GM12878 (cell line): Measurements from ENCODE around the gene B9D1. TPM values are rescaled to one million over a fixed set of nuclear protein-coding genes. Genes with fewer than 3 reads are reported as not detected.

Experiments used
- ATAC-seq: fragments of 200-7000 bp; cut with Tn5 transposase; 3 replicates; pipeline ENCODE4 v1.9.1; 2020; ENCODE audit warnings: mild to moderate bottlenecking, moderate library complexity
- BruUV-seq: library from RNA; stranded (reverse); fragments of 400-500 nt; replicated peaks from 2 replicates; lab custom pipeline; 2021; lab: Mats Ljungman, UMichigan
- CTCF ChIA-PET: fragments of 300-600 bp; sonication (Branson Sonifier 250); formaldehyde crosslinking; extraction: SDS; loops from one replicate; lab custom pipeline; 2021; ENCODE audit warnings: inconsistent platforms; lab: Yijun Ruan, JAX
- POLR2A ChIA-PET: fragments of 350-600 bp; formaldehyde crosslinking; extraction: SDS; loops from one replicate; lab custom pipeline; 2021; ENCODE audit warnings: inconsistent platforms; lab: Charles Lee
- RAD21 ChIA-PET: fragments of 300-600 bp; sonication (Branson Sonifier 250); formaldehyde crosslinking; loops from one replicate; lab custom pipeline; 2023; ENCODE audit warnings: antibody characterized with exemption; ENCODE audit not compliant: unreplicated experiment; lab: Charles Lee
- SMC1A ChIA-PET: fragments of 300-600 bp; sonication (Branson Sonifier 250); formaldehyde crosslinking; loops from one replicate; lab custom pipeline; 2023; ENCODE audit not compliant: unreplicated experiment, uncharacterized antibody; lab: Charles Lee
- DNase-seq: peaks from one replicate; pipeline ENCODE4 v3.0.0-alpha.2; 2011; ENCODE audit warnings: low read depth, low spot score
- FAIRE-seq: peaks from 3 replicates; lab custom pipeline; 2011; peaks lifted over from hg19 to GRCh38; lab: Jason Lieb, UNC
- H2AFZ ChIP-seq: 2 replicates; pipeline ENCODE4 v1.6.0; 2011; ENCODE audit warnings: low read depth, low read length, control low read depth; ENCODE audit not compliant: control insufficient read depth
- H3K27ac ChIP-seq: 2 replicates; pipeline ENCODE4 v1.5.1; 2011; ENCODE audit warnings: control low read depth; ENCODE audit not compliant: control insufficient read depth, insufficient read depth
- H3K27me3 ChIP-seq, 2 experiments: replicated peaks in 1 of 2; 2 replicates each; pipeline versions ENCODE4 v1.6.0 to v1.6.1; 2011; ENCODE audit warnings: low read length in 1 of 2; ENCODE audit not compliant: control insufficient read depth in 2 of 2, insufficient read depth in 2 of 2
- H3K36me3 ChIP-seq, 2 experiments: 2 replicates each; pipeline ENCODE4 v1.5.1; 2011; ENCODE audit warnings: low read length in 1 of 2; ENCODE audit not compliant: control insufficient read depth in 2 of 2, insufficient read depth in 2 of 2
- H3K4me1 ChIP-seq: 2 replicates; pipeline ENCODE4 v1.6.1; 2011; ENCODE audit warnings: mild to moderate bottlenecking, low read length, moderate library complexity, mixed read lengths; ENCODE audit not compliant: control insufficient read depth, insufficient read depth
- H3K4me2 ChIP-seq: 2 replicates; pipeline ENCODE4 v1.6.0; 2011; ENCODE audit warnings: control low read depth; ENCODE audit not compliant: control insufficient read depth, insufficient read depth
- H3K4me3 ChIP-seq: fragments of 200-600 bp; sonication (generic); 2 replicates; pipeline ENCODE4 v1.5.1; 2016
- H3K79me2 ChIP-seq: 2 replicates; pipeline ENCODE4 v1.6.0; 2011; ENCODE audit warnings: low read length; ENCODE audit not compliant: control insufficient read depth, insufficient read depth
- H3K9ac ChIP-seq: 2 replicates; pipeline ENCODE4 v1.8.0; 2011; ENCODE audit warnings: low read length, control low read depth, mixed read lengths; ENCODE audit not compliant: control insufficient read depth, insufficient read depth
- H3K9me3 ChIP-seq: replicated peaks from 3 replicates; pipeline ENCODE4 v1.5.1; 2011; ENCODE audit warnings: mild to moderate bottlenecking, low read length; ENCODE audit not compliant: control insufficient read depth, insufficient read depth
- H4K20me1 ChIP-seq: 2 replicates; pipeline ENCODE4 v1.6.0; 2011; ENCODE audit not compliant: control insufficient read depth, insufficient read depth
- BCL11A ChIP-seq: IDR thresholded peaks from 2 replicates; pipeline ENCODE4 v1.6.1; 2011; ENCODE audit warnings: low read depth, low read length
- CBX3 ChIP-seq: fragments of 200-600 bp; sonication (generic); IDR thresholded peaks from 2 replicates; pipeline ENCODE4 v1.6.1; 2016; ENCODE audit warnings: low read depth, borderline replicate concordance
- CEBPB ChIP-seq, 2 experiments: fragments of 150-350 bp in 1 of 2; IDR thresholded peaks; 2 replicates each; pipeline ENCODE4 v1.6.1; 2012 to 2014; ENCODE audit warnings: low read depth in 2 of 2, low read length in 2 of 2, borderline replicate concordance in 1 of 2, inconsistent platforms in 1 of 2
- FOS ChIP-seq: IDR thresholded peaks from 3 replicates; pipeline ENCODE4 v1.6.1; 2011; ENCODE audit warnings: borderline replicate concordance; ENCODE audit not compliant: insufficient read length; ENCODE audit errors: extremely low read depth
- IRF3 ChIP-seq: fragments of 450-650 bp; IDR thresholded peaks from 2 replicates; pipeline ENCODE4 v1.6.1; 2014; ENCODE audit warnings: mild to moderate bottlenecking
- KDM1A ChIP-seq: fragments of 200-600 bp; sonication (generic); IDR thresholded peaks from 2 replicates; pipeline ENCODE4 v1.6.1; 2016; ENCODE audit warnings: borderline replicate concordance
- MLLT1 ChIP-seq: fragments of 450-650 bp; IDR thresholded peaks from 2 replicates; pipeline ENCODE4 v1.6.1; 2016; ENCODE audit warnings: mild to moderate bottlenecking
- NKRF ChIP-seq: fragments of 450-650 bp; conservative IDR thresholded peaks from 2 replicates; pipeline ENCODE4 v1.6.1; 2017; ENCODE audit warnings: mild to moderate bottlenecking, moderate library complexity
- NRF1 ChIP-seq: conservative IDR thresholded peaks from 2 replicates; pipeline ENCODE4 v1.6.1; 2011; ENCODE audit warnings: mild to moderate bottlenecking, low read depth, low read length, improper control_type of control experiment
- PAX5 ChIP-seq: IDR thresholded peaks from 2 replicates; pipeline ENCODE4 v1.6.1; 2011; ENCODE audit warnings: low read depth, low read length, borderline replicate concordance
- STAT3 ChIP-seq: IDR thresholded peaks from 2 replicates; pipeline ENCODE4 v1.6.1; 2011; ENCODE audit warnings: low read depth, low read length, improper control_type of control experiment
- TCF7 ChIP-seq: IDR thresholded peaks from 2 replicates; pipeline ENCODE4 v1.6.1; 2014; ENCODE audit warnings: antibody characterized with exemption, borderline replicate concordance
- WRNIP1 ChIP-seq: IDR thresholded peaks from 2 replicates; pipeline ENCODE4 v1.6.1; 2011; ENCODE audit warnings: low read depth, low read length, improper control_type of control experiment, borderline replicate concordance
- ZBTB4 ChIP-seq: fragments of 450-650 bp; formaldehyde crosslinking; IDR thresholded peaks from 2 replicates; pipeline ENCODE4 v1.4.0; 2022; ENCODE audit warnings: mild to moderate bottlenecking, moderate library complexity
- ZNF622 ChIP-seq: fragments of 450-650 bp; IDR thresholded peaks from 2 replicates; pipeline ENCODE4 v1.6.1; 2017; ENCODE audit warnings: mild to moderate bottlenecking, inconsistent platforms
- WGBS: methylation state at CpG from one replicate; pipeline ENCODE4 v1.1.6; 2016; ENCODE audit warnings: low lambda C conversion rate; ENCODE audit not compliant: insufficient replicate concordance, insufficient coverage; ENCODE audit errors: missing lambda C conversion rate; 5-methylcytosine and 5-hydroxymethylcytosine counted together
- in situ Hi-C: fragments of 300-500 bp; cut with MboI; formaldehyde crosslinking; loops from 9 replicates; pipeline ENCODE4 v1.14.3; 2018; ENCODE audit warnings: mixed read lengths
- intact Hi-C: fragments of 100-400 bp; cut with micrococcal nuclease; formaldehyde crosslinking; loops from one replicate; pipeline ENCODE4 v1.14.2; 2022; ENCODE audit not compliant: unreplicated experiment
- polyA plus RNA-seq, 11 experiments: library from polyadenylated mRNA; depleted of rRNA in 4 of 11; unstranded in 6 of 11; stranded (reverse) in 5 of 11; fragments of >200 nt; fragmentation: Nextera tagmentation in 4 of 11; fragmentation: Illumina TruSeq in 1 of 11; extraction: Ambion mirVana in 4 of 11; extraction: Trizol in 1 of 11; gene quantifications; 1 replicate in 1 of 11; 2 replicates in 10 of 11; pipeline versions ENCODE4 v1.2.1 to v1.2.3, GENCODE V29; 2011 to 2016; ENCODE audit warnings: inconsistent platforms in 2 of 11, missing spikeins in 2 of 11, low read depth in 1 of 11
- total RNA-seq, 4 experiments: library from RNA; depleted of rRNA in 3 of 4; stranded (reverse); fragments of >200 nt in 3 of 4; fragmentation: Illumina TruSeq in 1 of 4; extraction: Trizol in 1 of 4; gene quantifications; 2 replicates each; pipeline versions ENCODE4 v1.2.1 to v1.2.3, GENCODE V29; 2013 to 2021

Gene B9D1
- total and polyA plus RNA-seq, 10 of the 15 experiments (the other 5 are each of a cell fraction or from before 2014, with no cell fraction given) = 5.9 to 18.3 (median 9.8) TPM

GRCh38 chr17:19333132-19333440 is 29.4 kb downstream of the B9D1 start:
- H3K4me2 ChIP-seq = no peak overlapping the region
- CTCF ChIA-PET = no interaction called here
- H3K27ac ChIP-seq = no peak overlapping the region
- no peak for DNase-seq
- H3K9ac ChIP-seq = no peak overlapping the region
- no TSS peak for BruUV-seq
- FAIRE-seq = no peak
- no peaks in the 10 kb centered on the region; a peak in 2 of 4 replicates for H3K27me3 ChIP-seq
- intact Hi-C loops (no loop called here), in situ Hi-C loops (no loop called here)
- no peaks in the 10 kb centered on the region for H3K79me2 ChIP-seq
- H4K20me1 ChIP-seq = no peaks in the 10 kb centered on the region
- H3K4me1 ChIP-seq = peaks cover 5% of the 10 kb centered on the region
- H3K4me3 ChIP-seq = no peak overlapping the region
- RAD21 ChIA-PET = no interaction called here
- POLR2A ChIA-PET = no interaction called here
- TF ChIP-seq NKRF = no peak
- no peak for TF ChIP-seq WRNIP1
- TF ChIP-seq ZBTB4 = no peak
- no peak for TF ChIP-seq STAT3
- TF ChIP-seq FOS = no peak
- no peak for TF ChIP-seq CBX3
- TF ChIP-seq TCF7 = no peak
- no peak for TF ChIP-seq CEBPB (IDR thresholded peaks at IDR 0.05; ENCODE audit: borderline replicate concordance in 1 of 2, low read depth in 2 of 2, low read length in 2 of 2)
- no peak for TF ChIP-seq BCL11A
- TF ChIP-seq IRF3 = no peak
- no peak for TF ChIP-seq MLLT1
- TF ChIP-seq NRF1 = no peak
- TF ChIP-seq KDM1A = no peak
- no peak for TF ChIP-seq ZNF622
- no peak for TF ChIP-seq PAX5
- H3K36me3 ChIP-seq = no peaks in the 10 kb centered on the region
- SMC1A ChIA-PET = no interaction called here
- no peak for ATAC-seq
- H3K9me3 ChIP-seq = no peaks in the 10 kb centered on the region
- 91% methylated on average over 1 of the region's 1 CpG for WGBS
- H2AFZ ChIP-seq = no peak overlapping the region
